Activated CD8-positive, alpha-beta T cell treated with anti-CD3 and anti-CD28 coated beads, Interleukin-2, amount 10 ng/mL, durations not matched to agents 7 days and 5 days (primary cell): ENCODE data around the gene PCDH9. TPM values are rescaled to one million over a fixed set of nuclear protein-coding genes. Genes with fewer than 3 reads are reported as not detected.

Source experiments
- ATAC-seq: fragments of 150-1000 bp; cut with Tn5 transposase; one replicate; pipeline ENCODE4 v1.10.0; 2021; ENCODE audit warnings: moderate library complexity
- CTCF ChIA-PET: fragments of 350-600 bp; sonication (Branson Sonifier 250); formaldehyde crosslinking; loops from one replicate; lab custom pipeline; 2021; ENCODE audit warnings: antibody characterized with exemption; lab: Charles Lee
- POLR2A ChIA-PET: fragments of 350-600 bp; sonication (Branson Sonifier 250); formaldehyde crosslinking; loops from one replicate; lab custom pipeline; 2021; ENCODE audit warnings: antibody characterized with exemption; lab: Charles Lee
- DNase-seq: peaks from one replicate; pipeline ENCODE4 v3.0.0-alpha.2; 2020
- H3K27ac Mint-ChIP-seq: one replicate; pipeline ENCODE4 v1.8.0; 2021; ENCODE audit warnings: mild to moderate bottlenecking, mixed read lengths
- H3K27me3 Mint-ChIP-seq: one replicate; pipeline ENCODE4 v1.8.0; 2021; ENCODE audit warnings: low read depth, mixed read lengths
- H3K36me3 Mint-ChIP-seq: one replicate; pipeline ENCODE4 v1.8.0; 2021; ENCODE audit warnings: low read depth, mixed read lengths
- H3K4me1 Mint-ChIP-seq: one replicate; pipeline ENCODE4 v1.8.0; 2021; ENCODE audit warnings: low read depth, mixed read lengths
- H3K4me3 Mint-ChIP-seq: one replicate; pipeline ENCODE4 v1.8.0; 2021; ENCODE audit warnings: mild to moderate bottlenecking, mixed read lengths
- H3K9me3 Mint-ChIP-seq: one replicate; pipeline ENCODE4 v1.8.0; 2022; ENCODE audit warnings: mixed read lengths; ENCODE audit not compliant: insufficient read depth
- total RNA-seq, 2 experiments: library from RNA; stranded (reverse); gene quantifications; one replicate each; pipeline ENCODE4 v1.2.3, GENCODE V29; 2021

The PCDH9 gene
- total RNA-seq, 2 experiments from 2014 or later = 0.08 to 0.13 TPM

DNA sequence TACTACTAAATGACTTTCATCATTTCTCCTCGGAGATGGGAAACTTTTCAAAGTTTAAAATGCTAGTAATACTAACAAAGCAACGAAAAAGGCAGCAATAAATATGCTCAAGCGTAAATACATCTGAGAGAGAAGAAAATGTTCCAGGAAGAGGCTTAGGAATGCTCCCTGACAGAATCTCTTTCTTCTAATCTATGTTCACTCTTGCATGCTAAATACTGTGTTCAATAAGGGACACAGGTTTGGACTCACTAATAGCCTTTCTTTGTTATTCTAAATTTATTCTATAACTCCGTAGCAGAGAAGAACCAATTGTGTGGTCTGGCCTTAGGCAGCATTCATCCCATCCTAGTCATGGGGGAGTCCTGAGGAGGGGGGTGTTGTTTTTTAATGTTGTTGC, 823.0 kb downstream of the PCDH9 start:
- ChIA-PET POLR2A (no interaction called here), CTCF (no interaction called here)
- Mint-ChIP-seq H3K27me3 (no peaks in the 10 kb centered on the region), H3K27ac (no peak overlapping the region), H3K9me3 (no peaks in the 10 kb centered on the region), H3K36me3 (no peaks in the 10 kb centered on the region), H3K4me1 (no peaks in the 10 kb centered on the region), H3K4me3 (no peak overlapping the region)
- ATAC-seq = no peak
- no peak for DNase-seq

DNA sequence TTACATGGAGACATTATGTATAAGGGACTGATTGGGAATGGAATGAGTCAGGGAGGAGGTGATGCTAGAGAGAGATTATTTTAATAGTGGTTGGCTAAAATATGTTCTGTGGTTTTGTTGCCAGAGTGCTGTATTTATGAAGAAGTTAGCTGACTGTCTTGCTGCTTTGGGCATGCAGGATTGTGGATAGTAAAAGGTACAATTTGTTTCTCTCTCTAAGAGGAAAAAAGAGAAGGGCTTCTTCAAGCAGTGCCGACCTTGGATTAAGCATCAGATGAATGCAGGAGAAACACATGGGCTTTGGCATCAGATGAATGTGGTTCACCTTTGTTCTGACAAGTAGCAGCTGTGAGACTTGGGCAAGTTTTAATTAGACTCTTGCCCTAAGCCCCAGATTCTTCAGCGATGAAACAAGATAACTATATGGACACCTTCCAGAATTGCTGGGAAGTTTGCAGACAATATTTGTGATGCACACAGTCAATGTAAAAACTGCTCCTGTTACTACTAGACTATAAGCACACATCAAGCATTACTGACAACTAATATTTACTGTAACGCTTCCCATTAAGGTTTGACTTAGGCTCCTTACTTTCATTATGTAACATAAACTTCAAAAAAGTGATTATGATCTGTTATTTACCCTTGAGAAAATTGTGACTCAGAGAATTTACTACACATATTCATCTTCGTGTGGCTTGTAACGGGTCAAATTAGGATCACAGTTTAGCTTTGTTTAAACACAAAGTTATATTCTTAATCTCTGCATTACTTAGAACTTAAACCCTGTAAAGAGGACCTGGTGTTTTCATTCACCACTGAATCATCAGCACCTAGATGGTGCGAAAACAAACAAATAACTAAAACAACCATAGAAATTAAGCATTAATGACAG, 824.0 kb downstream of the PCDH9 start:
- Mint-ChIP-seq H3K27me3 (no peaks in the 10 kb centered on the region), H3K4me3 (no peak overlapping the region), H3K27ac (no peak overlapping the region), H3K9me3 (no peaks in the 10 kb centered on the region), H3K4me1 (no peaks in the 10 kb centered on the region), H3K36me3 (no peaks in the 10 kb centered on the region)
- CTCF ChIA-PET = no interaction called here
- POLR2A ChIA-PET = no interaction called here
- ATAC-seq (no peak), DNase-seq (no peak)

DNA sequence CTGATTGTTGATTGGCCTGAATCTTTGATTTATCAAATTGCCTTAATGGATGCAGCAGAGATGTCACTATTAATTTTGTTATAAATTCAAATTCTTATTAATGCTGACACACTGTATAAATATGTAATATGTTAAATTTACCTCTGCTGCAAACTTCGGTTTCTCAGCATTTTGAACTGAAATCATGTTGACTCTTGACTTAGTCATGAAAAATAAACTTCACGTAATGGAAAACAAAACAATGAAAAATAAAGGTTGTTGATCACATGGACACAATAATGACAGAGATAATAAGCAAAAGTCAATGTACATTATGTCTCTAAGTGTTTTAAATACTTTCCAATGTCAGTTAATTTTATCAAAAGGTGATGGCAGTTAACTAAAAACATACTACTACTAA, 827.6 kb downstream of the PCDH9 start:
- Mint-ChIP-seq H3K4me1 (no peaks in the 10 kb centered on the region), H3K4me3 (no peak overlapping the region), H3K27ac (no peak overlapping the region), H3K27me3 (no peaks in the 10 kb centered on the region), H3K36me3 (no peaks in the 10 kb centered on the region), H3K9me3 (no peaks in the 10 kb centered on the region)
- DNase-seq (no peak), ATAC-seq (no peak)
- POLR2A ChIA-PET = no interaction called here
- CTCF ChIA-PET = no interaction called here

DNA sequence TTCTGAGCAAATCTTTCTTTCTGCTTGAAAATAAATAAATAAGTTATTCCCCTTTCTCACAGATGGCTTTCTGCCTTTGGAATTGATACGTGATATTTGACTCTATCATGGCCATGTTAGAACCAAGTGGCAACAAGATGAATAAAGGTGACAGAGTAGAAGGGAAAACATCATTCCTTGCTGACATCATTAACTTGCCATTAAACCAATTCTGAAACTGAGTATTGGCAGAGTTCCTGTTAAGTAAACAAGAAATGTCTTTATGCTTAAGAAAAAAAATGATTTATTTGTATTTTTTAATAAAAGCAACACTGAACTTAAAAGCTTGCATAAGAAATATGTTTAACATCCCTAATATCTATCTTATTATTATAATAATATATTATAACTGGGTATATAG, 828.1 kb downstream of the PCDH9 start:
- DNase-seq (no peak), ATAC-seq (no peak)
- Mint-ChIP-seq H3K4me3 (no peak overlapping the region), H3K9me3 (no peaks in the 10 kb centered on the region), H3K4me1 (no peaks in the 10 kb centered on the region), H3K36me3 (no peaks in the 10 kb centered on the region), H3K27me3 (no peaks in the 10 kb centered on the region), H3K27ac (no peak overlapping the region)
- ChIA-PET POLR2A (no interaction called here), CTCF (no interaction called here)

DNA sequence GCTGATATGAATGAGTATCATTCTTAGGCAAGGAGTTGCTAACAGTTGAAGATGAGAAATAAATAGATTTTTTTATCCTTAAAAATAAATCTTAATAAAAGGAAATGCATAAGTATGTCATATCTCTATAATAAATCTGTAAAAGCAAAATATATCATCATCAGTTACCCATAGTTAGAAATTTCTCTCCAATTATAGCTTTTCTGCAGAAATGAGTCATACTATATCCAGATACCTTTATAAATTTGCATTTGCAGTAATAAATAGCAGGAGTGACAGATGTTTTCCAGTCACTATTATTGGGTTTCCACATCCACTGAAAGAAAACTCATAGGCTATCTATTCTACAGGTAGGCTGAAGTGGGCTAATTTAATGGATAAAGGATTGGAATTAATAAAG, 829.8 kb downstream of the PCDH9 start:
- Mint-ChIP-seq H3K4me3 (no peak overlapping the region), H3K36me3 (no peaks in the 10 kb centered on the region), H3K9me3 (no peaks in the 10 kb centered on the region), H3K4me1 (no peaks in the 10 kb centered on the region), H3K27me3 (no peaks in the 10 kb centered on the region), H3K27ac (no peak overlapping the region)
- POLR2A ChIA-PET = no interaction called here
- ATAC-seq = no peak
- CTCF ChIA-PET = no interaction called here
- no peak for DNase-seq

DNA sequence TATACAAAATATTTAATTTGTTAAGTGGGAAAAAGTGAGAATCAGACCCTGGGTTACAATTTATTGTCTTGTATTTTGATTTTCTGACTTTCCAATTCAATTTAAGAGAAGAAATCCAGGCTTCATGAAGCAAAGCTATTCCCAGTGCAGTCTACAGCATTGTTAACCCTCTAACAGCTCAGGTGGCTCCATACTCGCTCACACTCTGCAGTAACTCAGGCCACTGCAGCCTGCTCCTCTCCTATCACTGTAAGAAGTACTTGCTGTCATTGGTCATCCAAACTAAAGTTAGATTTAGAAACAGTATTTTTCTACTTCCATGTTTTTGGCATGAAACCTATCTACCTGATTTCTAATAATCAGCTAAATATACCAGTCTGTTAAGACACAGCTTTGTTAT, 830.3 kb downstream of the PCDH9 start:
- no peaks in the 10 kb centered on the region for H3K36me3 Mint-ChIP-seq
- no peak overlapping the region for H3K27ac Mint-ChIP-seq
- H3K27me3 Mint-ChIP-seq = no peaks in the 10 kb centered on the region
- DNase-seq (no peak), ATAC-seq (no peak)
- H3K4me3 Mint-ChIP-seq = no peak overlapping the region
- H3K4me1 Mint-ChIP-seq = no peaks in the 10 kb centered on the region
- no peaks in the 10 kb centered on the region for H3K9me3 Mint-ChIP-seq
- ChIA-PET POLR2A (no interaction called here), CTCF (no interaction called here)

DNA sequence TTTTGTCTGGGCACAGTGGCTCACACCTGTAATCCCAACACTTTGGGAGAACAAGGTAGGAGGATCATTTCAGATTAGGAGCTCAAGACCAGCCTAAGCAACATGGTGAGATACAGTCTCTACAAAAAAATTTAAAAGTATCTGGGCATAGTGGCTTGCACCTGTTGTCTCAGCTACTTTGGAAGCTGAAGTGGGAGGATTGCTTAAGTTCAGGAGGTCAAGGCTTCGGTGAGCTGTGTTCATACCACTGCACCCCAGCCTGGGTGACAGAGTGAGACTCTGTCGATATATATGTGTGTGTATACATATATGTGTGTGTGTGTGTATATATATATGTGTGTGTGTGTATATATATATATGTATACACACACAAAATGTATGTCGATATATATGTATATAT, 833.0 kb downstream of the PCDH9 start:
- no peak overlapping the region for H3K4me3 Mint-ChIP-seq
- DNase-seq (no peak), ATAC-seq (no peak)
- H3K4me1 Mint-ChIP-seq = no peaks in the 10 kb centered on the region
- no peak overlapping the region for H3K27ac Mint-ChIP-seq
- POLR2A ChIA-PET = no interaction called here
- no peaks in the 10 kb centered on the region for H3K27me3 Mint-ChIP-seq
- H3K9me3 Mint-ChIP-seq = no peaks in the 10 kb centered on the region
- CTCF ChIA-PET = no interaction called here
- no peaks in the 10 kb centered on the region for H3K36me3 Mint-ChIP-seq

DNA sequence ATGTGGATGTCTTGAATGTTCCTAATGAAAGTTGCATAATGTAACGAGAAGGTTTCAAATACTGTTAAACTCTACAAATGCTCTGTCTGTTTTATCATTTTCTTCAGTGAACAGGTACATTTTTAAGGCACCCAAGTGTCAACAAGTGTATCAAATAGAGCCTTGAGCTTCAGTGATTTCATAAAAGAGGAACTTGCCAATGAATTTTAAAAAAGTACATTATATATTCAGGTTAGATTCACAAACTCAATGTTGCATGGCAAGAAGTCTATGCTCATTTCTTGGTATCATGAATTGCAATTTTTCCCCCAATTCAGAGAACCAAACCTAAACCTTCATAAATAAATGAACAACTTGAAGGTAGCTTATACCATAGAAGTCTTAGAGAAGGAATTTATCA, 838.8 kb downstream of the PCDH9 start:
- H3K9me3 Mint-ChIP-seq = peaks cover 3% of the 10 kb centered on the region
- ATAC-seq = no peak

DNA sequence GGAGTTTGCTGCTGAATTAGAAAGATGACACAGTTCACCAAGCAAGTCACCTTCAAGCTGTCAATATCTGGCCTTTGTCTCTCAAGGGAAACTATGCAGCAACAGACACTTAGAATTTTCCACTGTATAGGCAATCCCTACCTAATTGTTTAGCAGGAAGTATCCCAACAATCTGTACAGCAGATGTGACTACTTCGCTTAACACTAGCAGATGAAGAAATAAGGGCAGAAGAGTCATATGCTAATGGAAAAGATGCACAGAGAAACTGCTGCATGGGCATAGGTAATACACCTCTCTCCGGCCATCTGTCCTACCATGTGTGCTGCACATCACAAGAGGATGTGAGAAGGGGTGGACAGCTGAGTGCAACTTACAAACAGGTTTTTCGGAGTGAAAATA, 851.2 kb downstream of the PCDH9 start:
- Mint-ChIP-seq H3K27me3 (no peaks in the 10 kb centered on the region), H3K4me1 (no peaks in the 10 kb centered on the region), H3K27ac (no peak overlapping the region), H3K4me3 (no peak overlapping the region), H3K9me3 (no peaks in the 10 kb centered on the region), H3K36me3 (no peaks in the 10 kb centered on the region)
- ATAC-seq (no peak), DNase-seq (no peak)
- ChIA-PET POLR2A (no interaction called here), CTCF (no interaction called here)

More for the DNA sequence above, 838.8 kb downstream of the PCDH9 start:
- H3K4me3 Mint-ChIP-seq = no peak overlapping the region
- ChIA-PET POLR2A (no interaction called here), CTCF (no interaction called here)
- no peaks in the 10 kb centered on the region for H3K27me3 Mint-ChIP-seq
- H3K36me3 Mint-ChIP-seq = no peaks in the 10 kb centered on the region
- DNase-seq = no peak
- H3K27ac Mint-ChIP-seq = no peak overlapping the region
- no peaks in the 10 kb centered on the region for H3K4me1 Mint-ChIP-seq

DNA sequence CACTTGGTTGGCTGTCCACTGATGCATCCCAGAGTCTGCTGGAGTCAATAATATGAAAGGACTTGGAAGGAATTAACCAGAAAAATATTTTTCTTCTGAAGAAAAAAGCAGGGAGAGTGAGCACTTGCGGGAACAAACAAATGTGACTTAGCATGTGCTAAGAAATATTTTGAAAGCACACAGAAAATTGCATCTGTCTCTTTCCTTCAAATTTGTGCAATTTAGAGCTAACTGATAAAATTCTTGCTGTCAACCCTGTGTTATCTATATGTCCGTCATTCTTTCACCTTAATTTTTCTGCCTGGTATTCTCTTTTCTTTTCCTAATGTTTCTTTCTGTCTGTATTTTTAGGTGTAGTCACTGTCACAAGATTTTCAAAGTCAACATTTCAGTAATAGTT, 852.6 kb downstream of the PCDH9 start:
- no peaks in the 10 kb centered on the region for H3K4me1 Mint-ChIP-seq
- no peaks in the 10 kb centered on the region for H3K9me3 Mint-ChIP-seq
- H3K36me3 Mint-ChIP-seq = no peaks in the 10 kb centered on the region
- POLR2A ChIA-PET = no interaction called here
- H3K27ac Mint-ChIP-seq = no peak overlapping the region
- H3K27me3 Mint-ChIP-seq = no peaks in the 10 kb centered on the region
- no peak overlapping the region for H3K4me3 Mint-ChIP-seq
- ATAC-seq (no peak), DNase-seq (no peak)
- CTCF ChIA-PET = no interaction called here

DNA sequence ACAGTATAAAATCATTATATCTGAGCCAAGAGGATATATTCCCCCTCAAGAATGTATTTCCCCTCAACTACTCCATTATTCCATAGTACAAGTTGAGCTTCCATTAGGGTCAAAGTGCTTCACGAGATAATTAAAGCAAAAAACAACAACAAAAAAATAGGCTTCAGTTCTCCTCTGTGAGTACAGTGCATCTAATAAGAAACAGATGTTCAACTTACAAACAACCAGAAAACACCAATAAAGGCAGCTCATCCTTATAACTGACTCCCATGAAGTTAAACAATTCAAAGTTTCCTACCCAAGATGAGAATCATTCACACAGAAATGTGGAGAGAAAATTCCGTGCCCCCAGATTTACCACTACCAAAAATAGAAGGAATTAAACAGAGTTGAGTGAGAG, 854.4 kb downstream of the PCDH9 start:
- ATAC-seq = no peak
- Mint-ChIP-seq H3K4me3 (no peak overlapping the region), H3K36me3 (no peaks in the 10 kb centered on the region), H3K4me1 (no peaks in the 10 kb centered on the region), H3K27ac (no peak overlapping the region), H3K9me3 (no peaks in the 10 kb centered on the region), H3K27me3 (no peaks in the 10 kb centered on the region)
- POLR2A ChIA-PET = no interaction called here
- CTCF ChIA-PET = no interaction called here
- no peak for DNase-seq

DNA sequence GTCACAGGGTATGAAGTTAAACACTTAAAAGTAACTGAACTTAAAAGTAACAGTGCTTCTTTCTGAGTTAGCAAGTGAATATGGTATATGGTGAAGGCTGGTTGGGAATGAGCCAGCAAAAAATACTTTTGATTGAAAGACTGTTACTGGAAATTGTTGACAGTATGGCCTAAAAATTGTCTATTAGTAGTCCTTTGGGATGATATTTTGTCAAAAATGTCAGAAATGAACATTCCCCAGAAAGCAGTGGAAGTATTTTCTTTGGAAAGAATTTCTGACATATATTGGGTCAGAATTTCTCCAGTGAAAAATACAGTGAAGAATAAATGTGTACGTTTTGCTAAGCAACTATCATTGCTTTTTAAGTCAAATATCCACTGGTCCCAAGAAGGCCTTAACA, 860.5 kb downstream of the PCDH9 start:
- H3K27me3 Mint-ChIP-seq = no peaks in the 10 kb centered on the region
- H3K9me3 Mint-ChIP-seq = no peaks in the 10 kb centered on the region
- CTCF ChIA-PET = no interaction called here
- H3K4me1 Mint-ChIP-seq = no peaks in the 10 kb centered on the region
- no peak overlapping the region for H3K27ac Mint-ChIP-seq
- ATAC-seq (no peak), DNase-seq (no peak)
- no peak overlapping the region for H3K4me3 Mint-ChIP-seq
- H3K36me3 Mint-ChIP-seq = no peaks in the 10 kb centered on the region
- POLR2A ChIA-PET = no interaction called here

DNA sequence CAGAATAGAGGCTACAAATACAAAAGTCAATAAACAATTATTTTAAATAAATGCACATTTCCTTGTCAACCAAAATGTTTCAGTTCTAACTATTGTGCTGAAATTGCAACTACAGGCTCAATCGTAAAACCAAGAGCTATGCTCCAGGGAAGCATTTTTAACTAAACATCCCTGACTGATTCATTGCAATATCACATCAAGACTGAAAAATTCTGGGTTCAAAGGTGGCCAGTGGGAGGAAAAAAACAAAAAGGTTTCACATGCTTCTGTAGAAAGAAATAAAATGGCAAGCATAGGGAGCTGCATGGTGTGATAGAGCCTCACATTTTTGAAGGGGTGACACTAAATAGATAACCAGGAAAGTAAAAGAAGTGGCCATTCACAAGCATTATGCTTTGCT, 862.8 kb downstream of the PCDH9 start:
- DNase-seq (no peak), ATAC-seq (no peak)
- Mint-ChIP-seq H3K36me3 (no peaks in the 10 kb centered on the region), H3K9me3 (no peaks in the 10 kb centered on the region), H3K27me3 (no peaks in the 10 kb centered on the region), H3K27ac (no peak overlapping the region), H3K4me1 (no peaks in the 10 kb centered on the region), H3K4me3 (no peak overlapping the region)
- ChIA-PET CTCF (no interaction called here), POLR2A (no interaction called here)
